K562 (cell line): Measurements from ENCODE around the gene PPP1R3E. TPM values are rescaled to one million over a fixed set of nuclear protein-coding genes. Genes with fewer than 3 reads are reported as not detected.

Experiments
- ATF2 ChIP-seq: sonication (generic); formaldehyde crosslinking; IDR thresholded peaks from 2 replicates; pipeline ENCODE4 v1.8.1; 2022; ENCODE audit warnings: missing genetic modification reagents
- CTCF ChIP-seq, 3 experiments: IDR thresholded peaks in 2 of 3; conservative IDR thresholded peaks in 1 of 3; 2 replicates each; pipeline ENCODE4 v1.5.1; 2011 to 2012; ENCODE audit warnings: low read length in 3 of 3, mild to moderate bottlenecking in 3 of 3, control low read depth in 2 of 3, improper control_type of control experiment in 1 of 3, inconsistent platforms in 1 of 3, low read depth in 1 of 3, mixed read lengths in 1 of 3, moderate library complexity in 1 of 3; ENCODE audit not compliant: insufficient read depth in 2 of 3
- DMBX1 ChIP-seq: fragments of 250-450 bp; sonication (Bioruptor Pico); IDR thresholded peaks from 2 replicates; pipeline ENCODE4 v1.8.0; 2022; ENCODE audit warnings: inconsistent platforms, mild to moderate bottlenecking, moderate library complexity, borderline replicate concordance
- ETV5 ChIP-seq: sonication (generic); formaldehyde crosslinking; IDR thresholded peaks from 2 replicates; pipeline ENCODE4 v1.4.0; 2020; ENCODE audit warnings: low read depth, mild to moderate bottlenecking, missing genetic modification reagents
- FOXK1 ChIP-seq: sonication (generic); formaldehyde crosslinking; IDR thresholded peaks from 2 replicates; pipeline ENCODE4 v1.8.0; 2022; ENCODE audit warnings: missing genetic modification reagents, mild to moderate bottlenecking, borderline replicate concordance
- GABPA ChIP-seq: fragments of 200-800 bp; sonication (Bioruptor generic); conservative IDR thresholded peaks from 2 replicates; pipeline ENCODE4 v1.6.1; 2016; ENCODE audit warnings: low read depth, missing genetic modification characterization, missing compliant biosample characterization
- GTF2E2 ChIP-seq: fragments of 200-800 bp; sonication (Bioruptor generic); IDR thresholded peaks from 2 replicates; pipeline ENCODE4 v1.6.1; 2016; ENCODE audit warnings: missing genetic modification characterization, missing compliant biosample characterization
- HNRNPL ChIP-seq: fragments of 200-400 bp; formaldehyde crosslinking; IDR thresholded peaks from 2 replicates; pipeline ENCODE4 v1.6.1; 2017; ENCODE audit warnings: low read depth, mild to moderate bottlenecking, low read length
- IRF2 ChIP-seq: sonication (generic); formaldehyde crosslinking; IDR thresholded peaks from 2 replicates; pipeline ENCODE4 v1.8.1; 2022; ENCODE audit warnings: mild to moderate bottlenecking, missing genetic modification reagents
- LEF1 ChIP-seq: fragments of 450-650 bp; IDR thresholded peaks from 2 replicates; pipeline ENCODE4 v1.6.1; 2016; ENCODE audit warnings: mild to moderate bottlenecking
- MCM2 ChIP-seq: fragments of 450-650 bp; IDR thresholded peaks from 2 replicates; pipeline ENCODE4 v1.6.1; 2017; ENCODE audit warnings: low read depth, mild to moderate bottlenecking
- NCOA4 ChIP-seq: fragments of 450-650 bp; IDR thresholded peaks from 2 replicates; pipeline ENCODE4 v1.6.1; 2018; ENCODE audit warnings: mild to moderate bottlenecking; ENCODE audit not compliant: partially characterized antibody
- NEUROD1 ChIP-seq: fragments of 150-350 bp; IDR thresholded peaks from 2 replicates; pipeline ENCODE4 v1.6.1; 2014; ENCODE audit warnings: borderline replicate concordance, low read length, low read depth; ENCODE audit not compliant: partially characterized antibody
- PHB ChIP-seq: fragments of 250-450 bp; sonication (Bioruptor Pico); IDR thresholded peaks from 2 replicates; pipeline ENCODE4 v1.5.0; 2021
- PTRF ChIP-seq: fragments of 450-650 bp; IDR thresholded peaks from 2 replicates; pipeline ENCODE4 v1.6.1; 2016; ENCODE audit warnings: mild to moderate bottlenecking, missing genetic modification characterization, missing compliant biosample characterization
- PTTG1 ChIP-seq: fragments of 450-650 bp; IDR thresholded peaks from 2 replicates; pipeline ENCODE4 v1.6.1; 2016; ENCODE audit warnings: low read depth, mild to moderate bottlenecking, missing genetic modification characterization, missing compliant biosample characterization
- SETDB1 ChIP-seq: IDR thresholded peaks from one replicate; pipeline ENCODE4 v1.6.1; 2012; ENCODE audit warnings: low read length, control low read depth, inconsistent platforms
- SPI1 ChIP-seq: IDR thresholded peaks from 2 replicates; pipeline ENCODE4 v1.6.1; 2011; ENCODE audit warnings: low read depth, low read length, control low read depth, borderline replicate concordance
- SREBF2 ChIP-seq: sonication (generic); formaldehyde crosslinking; IDR thresholded peaks from 2 replicates; pipeline ENCODE4 v1.4.0; 2020; ENCODE audit warnings: mild to moderate bottlenecking, missing genetic modification reagents
- TAL1 ChIP-seq: fragments of 450-650 bp; IDR thresholded peaks from 2 replicates; pipeline ENCODE4 v1.6.1; 2016; ENCODE audit warnings: mild to moderate bottlenecking
- ZNF174 ChIP-seq: fragments of 250-450 bp; sonication (Bioruptor Pico); IDR thresholded peaks from 2 replicates; pipeline ENCODE4 v1.4.0; 2020; ENCODE audit warnings: mild to moderate bottlenecking
- ZNF253 ChIP-seq: fragments of 250-450 bp; sonication (Bioruptor Pico); conservative IDR thresholded peaks from 2 replicates; pipeline ENCODE4 v1.6.1; 2021; ENCODE audit warnings: mild to moderate bottlenecking
- ZNF282 ChIP-seq: sonication (generic); formaldehyde crosslinking; IDR thresholded peaks from 2 replicates; pipeline ENCODE4 v1.8.1; 2023; ENCODE audit warnings: missing genetic modification reagents
- ZNF79 ChIP-seq: fragments of 250-450 bp; sonication (Bioruptor Pico); IDR thresholded peaks from 2 replicates; pipeline ENCODE4 v1.4.0; 2020; ENCODE audit warnings: low read depth, mild to moderate bottlenecking, moderate library complexity
- polyA plus RNA-seq, 8 experiments: library from polyadenylated mRNA; depleted of rRNA in 4 of 8; stranded (reverse) in 5 of 8; unstranded in 3 of 8; fragments of >200 nt; fragmentation: Nextera tagmentation in 2 of 8; fragmentation: Illumina TruSeq in 1 of 8; extraction: Ambion mirVana in 2 of 8; extraction: Trizol in 1 of 8; gene quantifications; 2 replicates each; pipeline versions ENCODE4 v1.2.1 to v1.2.3, GENCODE V29; 2011 to 2014; ENCODE audit warnings: inconsistent platforms in 1 of 8, missing spikeins in 1 of 8
- total RNA-seq, 7 experiments: library from RNA; depleted of rRNA in 6 of 7; stranded (reverse); fragments of >200 nt in 6 of 7; fragmentation: Illumina TruSeq in 2 of 7; extraction: Trizol in 2 of 7; gene quantifications; 2 replicates each; pipeline versions ENCODE4 v1.2.1 to v1.2.3, GENCODE V29; 2011 to 2021; ENCODE audit warnings: low replicate concordance in 1 of 7
- TF ChIP-seq, protein P1 (sequence below), 2 experiments: fragments of 250-450 bp in 1 of 2; fragments of 450-650 bp in 1 of 2; sonication (Bioruptor Pico) in 1 of 2; IDR thresholded peaks; 2 replicates each; pipeline versions ENCODE4 v1.6.1 to v1.8.0; 2016 to 2021; ENCODE audit warnings: mild to moderate bottlenecking in 2 of 2, moderate library complexity in 2 of 2, missing compliant biosample characterization in 1 of 2, missing genetic modification characterization in 1 of 2
- TF ChIP-seq, protein P2 (sequence below): sonication (generic); formaldehyde crosslinking; IDR thresholded peaks from 2 replicates; pipeline ENCODE4 v1.8.0; 2022; ENCODE audit warnings: missing genetic modification reagents, mild to moderate bottlenecking, borderline replicate concordance

Gene PPP1R3E
- total and polyA plus RNA-seq, 9 of the 15 experiments (the other 6 are each of a cell fraction or from before 2014, with no cell fraction given): 3.2 to 18.4 (median 7.6) TPM

- no peak for TF ChIP-seq HNRNPL
- no peak for TF ChIP-seq PTTG1
- TF ChIP-seq ZNF253 (CRISPR knock-in tag): no peak
- TF ChIP-seq IRF2 (CRISPR knock-in tag): no peak
- TF ChIP-seq, protein P1, sequence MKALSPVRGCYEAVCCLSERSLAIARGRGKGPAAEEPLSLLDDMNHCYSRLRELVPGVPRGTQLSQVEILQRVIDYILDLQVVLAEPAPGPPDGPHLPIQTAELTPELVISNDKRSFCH (CRISPR knock-in tag; IDR thresholded peaks at IDR 0.05): no peak
- TF ChIP-seq, protein P1 (tag; IDR thresholded peaks at IDR 0.05): no peak
- TF ChIP-seq ZNF174: no peak
- no peak for TF ChIP-seq SREBF2
- no peak for TF ChIP-seq NEUROD1
- TF ChIP-seq PTRF (tag): no peak
- TF ChIP-seq GTF2E2 (tag): no peak
- no peak for TF ChIP-seq MCM2
- no peak for TF ChIP-seq TAL1
- no peak for TF ChIP-seq LEF1
- TF ChIP-seq ZNF79 (CRISPR knock-in tag): no peak
- TF ChIP-seq ATF2 (CRISPR knock-in tag): no peak
- no peak for TF ChIP-seq ETV5 (CRISPR knock-in tag)
- TF ChIP-seq SPI1: no peak
- TF ChIP-seq NCOA4: no peak
- no peak for TF ChIP-seq DMBX1 (CRISPR knock-in tag)
- no peak for TF ChIP-seq SETDB1
- TF ChIP-seq, protein P2, sequence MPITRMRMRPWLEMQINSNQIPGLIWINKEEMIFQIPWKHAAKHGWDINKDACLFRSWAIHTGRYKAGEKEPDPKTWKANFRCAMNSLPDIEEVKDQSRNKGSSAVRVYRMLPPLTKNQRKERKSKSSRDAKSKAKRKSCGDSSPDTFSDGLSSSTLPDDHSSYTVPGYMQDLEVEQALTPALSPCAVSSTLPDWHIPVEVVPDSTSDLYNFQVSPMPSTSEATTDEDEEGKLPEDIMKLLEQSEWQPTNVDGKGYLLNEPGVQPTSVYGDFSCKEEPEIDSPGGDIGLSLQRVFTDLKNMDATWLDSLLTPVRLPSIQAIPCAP (CRISPR knock-in tag): no peak
- TF ChIP-seq PHB (CRISPR knock-in tag): no peak
- peak; percentile 48 to 70 (median 51) for TF ChIP-seq CTCF (IDR thresholded peaks at IDR 0.05 in 2 of 3, conservative IDR thresholded peaks at IDR 0.05 in 1 of 3; ENCODE audit: insufficient read depth in 2 of 3, low read depth in 1 of 3, low read length in 3 of 3)
- TF ChIP-seq FOXK1 (CRISPR knock-in tag): no peak
- TF ChIP-seq GABPA (tag): no peak
- TF ChIP-seq ZNF282: no peak
Measured at GRCh38 chr14:23345987-23346692, 43.5 kb upstream of the PPP1R3E start (continued).
